HG03571 (cell line): Measurements from ENCODE around the gene GOSR2.

Source experiments
- ATAC-seq: cut with Tn5 transposase; IDR thresholded peaks from one replicate; pipeline ENCODE4 v1.9.1; 2021; ENCODE audit not compliant: unreplicated experiment

The GOSR2 gene

GRCh38 chr17:46922804-46923635 lies at the start of gene GOSR2:
Gene GOSR2 (plus strand): TSS chr17:46923160. CDS start chr17:46923193, 33 bp downstream.
- peak; percentile 84 for ATAC-seq

GRCh38 chr17:46873941-46874645 lies 48.9 kb upstream of the GOSR2 start:
- ATAC-seq, result no peak

DNA sequence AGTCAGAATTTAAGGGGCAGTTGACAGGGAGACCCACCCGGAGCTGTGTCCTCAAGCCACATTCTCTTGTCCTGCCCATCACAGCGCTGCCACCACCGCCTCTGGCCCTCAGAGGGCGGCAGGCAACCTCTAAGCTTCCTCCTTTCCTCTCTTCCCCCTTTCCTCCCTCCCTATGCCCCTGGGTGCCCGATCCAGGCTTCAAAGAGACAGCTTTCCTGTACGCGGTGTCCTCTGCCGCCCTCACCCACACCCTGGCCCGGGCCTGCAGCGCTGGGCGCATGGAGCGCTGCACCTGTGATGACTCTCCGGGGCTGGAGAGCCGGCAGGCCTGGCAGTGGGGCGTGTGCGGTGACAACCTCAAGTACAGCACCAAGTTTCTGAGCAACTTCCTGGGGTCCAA lies 48.1 kb upstream of the GOSR2 start:
- ATAC-seq, result no peak

DNA sequence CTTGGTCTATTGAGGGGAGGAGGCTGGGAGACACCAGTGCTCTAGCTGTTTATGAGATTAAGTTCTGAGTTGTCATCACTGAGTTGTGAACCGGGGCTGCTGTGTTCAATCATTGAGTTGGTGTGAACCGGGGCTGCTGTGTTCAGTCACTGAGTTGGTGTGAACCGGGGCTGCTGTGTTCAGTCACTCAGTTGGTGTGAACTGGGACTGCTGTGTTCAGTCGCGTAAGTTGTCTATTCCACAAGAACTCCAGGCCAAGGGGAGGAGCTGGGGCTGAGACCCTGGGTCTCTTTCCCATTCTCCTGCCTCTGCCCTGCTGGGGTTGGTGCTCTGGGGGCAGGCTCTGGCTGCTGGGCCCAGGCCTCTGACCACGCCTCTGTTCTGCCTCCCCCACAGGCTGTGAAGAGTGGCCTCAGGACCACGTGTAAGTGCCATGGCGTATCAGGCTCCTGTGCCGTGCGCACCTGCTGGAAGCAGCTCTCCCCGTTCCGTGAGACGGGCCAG lies 47.1 kb upstream of the GOSR2 start:
- no peak for ATAC-seq

- no peak for ATAC-seq
Measured at GRCh38 chr17:46876353-46876887, 46.5 kb upstream of the GOSR2 start.

GRCh38 chr17:46876926-46877325 lies 46.0 kb upstream of the GOSR2 start:
- ATAC-seq, result no peak

DNA sequence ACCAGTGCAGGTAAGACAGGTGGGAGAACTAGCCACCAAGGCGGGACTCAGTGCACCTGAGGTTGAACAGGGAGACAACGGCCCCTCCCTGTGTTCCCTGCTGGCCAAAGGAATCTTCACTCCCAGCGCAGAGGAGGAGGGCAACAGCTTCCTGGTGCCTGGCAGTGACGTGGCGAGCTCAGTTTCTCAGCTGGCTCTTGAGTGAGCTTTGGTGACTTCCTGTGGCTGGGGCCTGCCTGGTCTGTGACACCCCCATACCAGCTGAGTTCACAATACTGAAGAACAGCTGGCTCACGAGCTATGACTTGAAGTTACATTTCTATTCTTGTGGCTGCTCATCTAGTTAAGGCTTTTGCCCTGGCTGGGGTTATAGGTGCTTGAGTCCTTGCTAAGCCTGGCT lies 45.5 kb upstream of the GOSR2 start:
- ATAC-seq, result no peak

DNA sequence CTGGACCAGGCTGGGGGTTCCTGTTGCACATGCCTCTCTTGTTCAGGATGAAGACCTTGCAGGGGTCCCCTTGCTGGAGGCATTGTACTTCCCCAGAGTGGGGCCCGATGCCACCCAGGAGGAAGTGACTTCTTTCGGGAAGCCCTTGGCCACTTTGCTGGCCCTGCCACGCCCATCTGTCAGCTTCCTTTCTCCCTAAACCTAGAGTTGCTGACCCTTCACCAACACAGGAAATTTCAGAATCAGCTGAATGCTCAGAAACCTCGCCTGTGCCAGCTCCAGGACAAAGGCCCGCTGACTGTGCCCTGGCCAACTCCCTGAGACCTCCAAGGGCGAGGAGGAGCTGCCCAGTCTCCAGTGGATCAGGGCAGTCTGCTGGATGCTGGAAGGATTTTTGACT lies 44.9 kb upstream of the GOSR2 start:
- ATAC-seq, result no peak

- ATAC-seq, result no peak
Measured at GRCh38 chr17:46879101-46879500, 43.9 kb upstream of the GOSR2 start.

DNA sequence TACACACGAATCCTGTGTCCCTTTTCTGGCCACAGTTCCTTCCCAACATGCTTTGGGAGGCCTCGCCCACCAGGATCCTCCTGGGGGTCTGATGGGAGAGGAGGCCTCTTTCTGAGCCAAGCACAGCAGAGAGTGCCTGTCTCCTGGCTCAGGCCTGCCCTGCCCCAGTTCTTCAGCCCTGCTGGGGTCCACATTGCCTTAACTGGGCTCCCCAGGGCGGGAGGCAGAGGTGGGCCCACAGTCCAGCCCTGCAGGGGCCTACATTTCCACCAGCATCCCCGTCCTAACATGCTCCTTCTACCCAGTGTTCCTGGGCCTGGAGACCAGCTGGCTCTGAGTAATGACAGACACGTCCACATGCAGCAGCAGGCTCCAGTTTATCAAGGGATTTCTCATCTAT lies 41.9 kb upstream of the GOSR2 start:
- ATAC-seq, result no peak

GRCh38 chr17:46882666-46883065 lies 40.3 kb upstream of the GOSR2 start:
- no peak for ATAC-seq

- no peak for ATAC-seq
Measured at GRCh38 chr17:46883871-46884520, 39.0 kb upstream of the GOSR2 start.

GRCh38 chr17:46884552-46884951 lies 38.4 kb upstream of the GOSR2 start:
- no peak for ATAC-seq

DNA sequence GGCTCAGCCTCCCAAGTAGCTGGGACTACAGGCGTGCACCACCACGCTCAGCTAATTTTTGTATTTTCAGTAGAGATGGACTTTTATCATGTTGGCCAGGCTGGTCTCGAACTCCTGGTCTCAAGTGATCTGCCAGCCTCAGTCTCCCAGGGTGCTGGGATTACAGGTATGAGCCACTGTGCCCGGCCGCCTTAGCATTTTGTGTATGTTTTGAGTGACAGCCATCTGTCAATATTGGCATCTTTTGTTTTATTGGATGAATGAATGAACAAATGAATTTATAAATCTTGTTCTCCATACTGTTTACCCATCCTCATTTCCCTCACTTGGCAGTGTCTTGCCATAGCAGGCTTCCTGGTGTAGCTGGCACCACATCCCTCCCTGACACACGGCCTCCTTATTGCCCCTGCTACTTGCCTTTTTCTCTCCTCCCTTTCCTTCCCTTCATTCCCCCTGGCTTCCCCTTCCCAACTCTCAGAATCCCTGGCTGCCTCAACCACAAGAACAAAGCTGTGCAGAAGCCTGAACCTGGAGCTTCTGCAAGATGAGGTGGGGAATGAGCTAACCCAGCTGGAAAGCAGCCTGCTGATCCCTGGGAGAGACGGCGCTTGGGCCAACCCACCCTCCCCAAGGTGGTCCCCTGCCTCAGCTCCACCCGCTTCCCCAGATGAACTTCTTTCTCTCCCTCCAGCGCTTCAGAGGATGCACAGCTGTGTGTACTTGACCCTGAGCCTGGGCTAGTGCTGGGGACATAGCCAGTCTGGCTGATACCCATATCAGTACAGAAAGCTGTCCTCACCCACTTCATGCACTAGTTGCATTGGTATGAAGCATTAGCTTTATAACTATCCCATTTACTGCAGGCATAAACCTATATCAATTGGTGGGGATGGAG lies 37.3 kb upstream of the GOSR2 start:
- ATAC-seq, result no peak

DNA sequence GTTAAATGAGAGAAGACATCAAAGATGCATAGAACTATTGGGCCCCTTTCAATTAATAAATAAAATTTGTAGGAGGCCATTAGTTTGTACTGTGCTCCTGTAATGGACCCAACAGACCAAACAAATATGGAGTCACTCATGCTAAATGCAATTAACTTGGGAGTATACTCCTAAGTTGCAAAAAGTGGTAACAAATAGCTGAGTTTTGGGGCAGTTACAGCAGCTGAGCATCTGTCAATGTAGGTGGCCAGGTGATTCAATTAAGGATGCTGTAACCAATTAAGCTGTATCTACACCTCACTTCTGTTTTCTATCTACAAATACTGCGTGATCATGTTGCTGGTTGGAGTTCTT lies 36.7 kb upstream of the GOSR2 start:
- no peak for ATAC-seq

DNA sequence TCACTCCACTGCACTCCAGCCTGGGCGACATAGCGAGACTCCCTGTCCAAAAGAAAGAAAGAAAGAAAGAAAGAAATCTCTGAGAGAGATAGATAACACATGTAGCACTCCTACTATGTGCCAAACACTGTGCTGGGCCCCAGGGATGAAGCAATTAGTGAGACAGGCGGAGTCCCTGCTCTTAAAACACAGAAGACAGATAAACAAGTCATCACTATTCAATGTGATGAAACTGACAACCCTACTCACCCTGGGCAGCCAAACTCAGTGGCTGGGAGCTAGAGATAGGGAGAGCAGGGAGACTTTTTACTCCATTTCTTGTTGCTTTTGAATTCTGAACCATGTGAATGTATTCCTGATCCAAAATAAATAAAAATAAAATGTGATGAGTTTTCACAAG lies 35.2 kb upstream of the GOSR2 start:
- no peak for ATAC-seq

DNA sequence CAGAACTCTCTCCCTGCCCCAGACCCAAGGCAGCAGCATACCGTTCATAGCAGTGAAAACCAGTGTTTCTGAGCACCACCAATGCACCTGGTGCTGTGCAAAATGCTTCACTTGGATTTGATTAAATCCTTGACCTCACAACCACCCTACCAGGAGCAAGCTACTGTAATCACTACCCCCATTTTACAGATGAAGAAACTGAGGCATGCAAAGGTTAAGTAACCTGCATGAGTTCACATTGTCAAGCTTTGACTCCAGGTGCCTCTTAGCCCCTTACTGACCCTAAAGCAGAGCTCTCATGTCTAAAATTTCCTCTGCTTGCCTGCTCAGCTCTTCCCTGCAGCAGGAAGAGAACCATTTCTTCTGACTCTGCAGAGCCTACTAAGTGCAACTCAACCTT lies 34.2 kb upstream of the GOSR2 start:
- ATAC-seq, result no peak

- no peak for ATAC-seq
Measured at GRCh38 chr17:46889519-46889918, 33.4 kb upstream of the GOSR2 start.

DNA sequence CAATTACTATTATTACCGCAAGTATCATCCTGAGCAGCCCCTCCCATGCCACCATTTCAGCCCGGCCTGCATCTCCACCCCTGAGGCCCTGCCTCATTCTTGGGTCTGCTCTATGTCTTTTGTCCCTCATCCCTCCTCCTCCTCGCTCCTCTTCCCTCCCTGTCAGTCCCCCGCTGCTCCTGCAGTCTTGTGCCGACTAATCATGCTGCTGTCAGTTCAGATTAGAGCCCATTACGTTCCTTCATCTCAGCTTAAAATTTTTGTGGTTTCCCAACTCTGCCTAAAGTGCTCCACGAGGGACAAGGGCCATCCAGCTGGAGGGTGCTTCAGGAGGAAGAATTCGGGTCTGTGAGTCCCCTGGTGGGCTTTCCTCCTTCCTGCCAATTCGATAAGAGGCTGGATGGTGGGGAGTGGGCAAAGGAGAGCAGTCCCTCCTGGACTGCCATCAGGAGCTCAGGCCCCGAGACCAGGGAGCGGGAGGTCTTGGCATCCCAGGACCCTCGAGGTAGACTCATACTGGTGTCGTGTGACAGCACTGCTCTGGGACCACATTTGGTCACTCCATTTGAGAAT lies 32.9 kb upstream of the GOSR2 start:
- ATAC-seq, result no peak

- no peak for ATAC-seq
Measured at GRCh38 chr17:46890638-46891037, 32.3 kb upstream of the GOSR2 start.
